Measurements from ENCODE around the gene FAM53C.
A peak's percentile ranks its signal among the peaks of the same experiment; 100 is the strongest.
"Not testable (repeated sequence)": the region's sequence is repeated elsewhere in the genome, so short reads cannot be mapped to it uniquely, and the experiment has no call there.

FAM53C gene
- total RNA-seq, result 184 to 256 (median 228) reads per million in 3 donors

DNA sequence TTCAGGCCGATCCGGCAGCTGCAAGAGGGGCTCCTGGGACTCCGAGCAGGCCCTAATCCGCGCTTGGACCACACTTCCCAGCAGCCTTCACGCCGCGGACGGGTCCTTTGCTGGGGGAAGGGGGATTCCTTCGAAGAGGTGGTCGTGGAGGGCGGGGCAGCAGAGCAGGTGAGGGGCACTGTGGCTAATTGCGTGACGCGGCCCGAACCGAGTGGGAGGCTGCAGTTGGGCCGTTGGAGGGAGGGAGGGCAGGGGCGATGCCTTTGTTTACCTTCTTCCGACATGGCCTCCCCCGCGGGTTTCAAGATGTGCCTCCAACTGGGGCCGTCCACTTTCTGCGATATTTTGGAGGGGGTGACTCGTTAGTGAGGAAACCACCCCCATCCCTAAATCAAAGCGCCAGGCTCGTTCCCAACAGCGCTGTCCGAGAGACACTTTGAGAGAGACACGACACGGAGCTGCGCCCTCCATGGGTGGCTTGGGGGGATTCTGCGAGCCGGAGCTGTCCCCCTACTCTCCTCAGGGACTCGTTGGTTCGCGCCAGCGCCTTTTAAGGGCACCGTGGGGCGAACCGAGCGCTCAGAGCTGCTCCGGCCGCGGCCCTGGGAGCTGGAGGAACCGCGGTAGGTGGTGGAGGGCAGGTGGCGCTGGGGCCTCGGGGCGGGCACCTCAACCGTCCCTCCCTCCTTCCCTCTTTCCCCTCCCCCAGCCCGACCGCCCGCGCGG lies at the start of gene FAM53C:
Gene FAM53C (plus strand): TSS at position 582 of the 726 bp plus-strand sequence. CDS start 3,070 bp downstream, outside the sequence.
- no peaks in the 10 kb centered on the region for H3K27me3 ChIP-seq (replicated peaks; ENCODE audit: control insufficient read depth, insufficient read depth, low read length, poor library complexity, severe bottlenecking)
- H3K4me3 ChIP-seq (ENCODE audit: insufficient read depth, low read depth, low read length, poor library complexity, severe bottlenecking), result peak within 1 kb of the TSS; percentile 89
- DNase-seq, result peak; percentile 81 to 83 (median 82)
- H3K9me3 ChIP-seq (ENCODE audit: control insufficient read depth, low read length), result no peaks in the 10 kb centered on the region
- H3K36me3 ChIP-seq (ENCODE audit: control insufficient read depth, insufficient read depth, low read length), result no peaks in the 10 kb centered on the region
- H3K27ac ChIP-seq (ENCODE audit: insufficient read depth, low read length, poor library complexity, severe bottlenecking), result peak within 1 kb of the TSS; percentile 93
- H3K4me1 ChIP-seq (ENCODE audit: control insufficient read depth, insufficient read depth, low read length, poor library complexity, severe bottlenecking), result peaks cover 4% of the 10 kb centered on the region

DNA sequence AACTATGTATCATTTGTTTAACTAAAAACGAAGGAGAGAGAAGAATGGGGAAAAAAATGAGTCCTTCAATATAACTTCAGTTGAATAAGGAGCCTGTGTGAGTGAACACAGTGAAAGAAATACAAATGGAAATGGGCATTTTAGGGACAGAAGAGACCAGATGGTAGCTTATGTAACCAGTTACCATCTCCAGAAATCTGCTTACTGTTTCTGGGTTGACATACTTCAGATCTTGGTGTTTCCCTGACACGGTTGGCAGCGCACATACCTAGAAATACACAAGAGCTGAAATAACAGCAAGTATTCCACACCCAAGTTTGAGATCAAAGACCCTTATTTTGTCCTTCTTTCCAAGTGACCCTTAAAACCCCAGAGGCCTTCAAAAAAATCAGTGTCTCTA lies 48.8 kb upstream of the FAM53C start:
- no peaks in the 10 kb centered on the region for H3K9me3 ChIP-seq (ENCODE audit: control insufficient read depth, low read length)
- H3K27ac ChIP-seq (ENCODE audit: insufficient read depth, low read length, poor library complexity, severe bottlenecking), result no peak overlapping the region
- no peaks in the 10 kb centered on the region for H3K27me3 ChIP-seq (replicated peaks; ENCODE audit: control insufficient read depth, insufficient read depth, low read length, poor library complexity, severe bottlenecking)
- no peak for DNase-seq
- no peaks in the 10 kb centered on the region for H3K36me3 ChIP-seq (ENCODE audit: control insufficient read depth, insufficient read depth, low read length)
- no peak overlapping the region for H3K4me3 ChIP-seq (ENCODE audit: insufficient read depth, low read depth, low read length, poor library complexity, severe bottlenecking)
- H3K4me1 ChIP-seq (ENCODE audit: control insufficient read depth, insufficient read depth, low read length, poor library complexity, severe bottlenecking), result no peaks in the 10 kb centered on the region

DNA sequence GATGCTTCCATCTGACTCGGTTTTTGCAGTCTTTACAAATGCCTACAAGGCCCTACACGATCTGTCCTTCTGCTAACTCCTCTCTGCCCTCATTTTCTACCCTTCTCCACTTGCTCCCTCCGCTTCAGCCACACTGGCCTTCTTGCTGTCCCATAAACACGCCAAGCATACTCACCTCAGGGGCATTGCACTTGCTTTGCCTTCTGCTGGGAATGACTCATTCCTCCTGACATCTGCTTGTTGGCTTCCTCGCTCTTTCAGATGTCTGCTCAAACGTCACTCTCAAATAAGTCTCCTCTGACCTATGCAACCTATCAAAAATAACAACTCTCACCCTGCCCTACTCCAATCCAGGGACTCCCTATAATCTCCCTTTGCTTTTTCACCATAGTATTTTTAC lies 34.7 kb upstream of the FAM53C start:
- H3K27ac ChIP-seq (ENCODE audit: insufficient read depth, low read length, poor library complexity, severe bottlenecking), result no peak overlapping the region
- no peak for DNase-seq
- no peak overlapping the region for H3K4me3 ChIP-seq (ENCODE audit: insufficient read depth, low read depth, low read length, poor library complexity, severe bottlenecking)
- H3K9me3 ChIP-seq (ENCODE audit: control insufficient read depth, low read length), result no peaks in the 10 kb centered on the region
- H3K36me3 ChIP-seq (ENCODE audit: control insufficient read depth, insufficient read depth, low read length), result no peaks in the 10 kb centered on the region
- no peaks in the 10 kb centered on the region for H3K27me3 ChIP-seq (replicated peaks; ENCODE audit: control insufficient read depth, insufficient read depth, low read length, poor library complexity, severe bottlenecking)
- no peaks in the 10 kb centered on the region for H3K4me1 ChIP-seq (ENCODE audit: control insufficient read depth, insufficient read depth, low read length, poor library complexity, severe bottlenecking)

DNA sequence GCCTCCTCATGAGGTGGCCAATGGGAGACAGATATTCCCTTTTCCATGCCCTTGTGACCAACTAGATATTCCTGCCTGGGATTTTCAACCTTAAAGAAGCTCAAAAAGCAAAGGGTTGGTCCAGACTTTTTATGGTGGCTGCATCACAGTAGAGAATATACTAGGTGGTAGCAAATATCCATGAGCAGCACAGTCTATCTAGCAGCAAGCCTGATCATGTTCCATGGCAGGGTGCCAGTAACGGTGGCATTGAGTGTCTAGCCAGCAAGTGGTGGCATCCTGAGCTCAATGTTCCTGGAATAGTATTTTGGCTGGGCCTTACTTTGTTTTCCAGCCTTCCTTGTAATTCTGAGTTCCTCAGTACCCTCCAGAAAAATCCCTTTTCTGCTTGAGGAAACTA lies 32.3 kb upstream of the FAM53C start:
- H3K27me3 ChIP-seq (replicated peaks; ENCODE audit: control insufficient read depth, insufficient read depth, low read length, poor library complexity, severe bottlenecking), result no peaks in the 10 kb centered on the region
- no peaks in the 10 kb centered on the region for H3K4me1 ChIP-seq (ENCODE audit: control insufficient read depth, insufficient read depth, low read length, poor library complexity, severe bottlenecking)
- DNase-seq, result no peak
- no peaks in the 10 kb centered on the region for H3K36me3 ChIP-seq (ENCODE audit: control insufficient read depth, insufficient read depth, low read length)
- H3K9me3 ChIP-seq (ENCODE audit: control insufficient read depth, low read length), result no peaks in the 10 kb centered on the region
- H3K27ac ChIP-seq (ENCODE audit: insufficient read depth, low read length, poor library complexity, severe bottlenecking), result no peak overlapping the region
- no peak overlapping the region for H3K4me3 ChIP-seq (ENCODE audit: insufficient read depth, low read depth, low read length, poor library complexity, severe bottlenecking)

DNA sequence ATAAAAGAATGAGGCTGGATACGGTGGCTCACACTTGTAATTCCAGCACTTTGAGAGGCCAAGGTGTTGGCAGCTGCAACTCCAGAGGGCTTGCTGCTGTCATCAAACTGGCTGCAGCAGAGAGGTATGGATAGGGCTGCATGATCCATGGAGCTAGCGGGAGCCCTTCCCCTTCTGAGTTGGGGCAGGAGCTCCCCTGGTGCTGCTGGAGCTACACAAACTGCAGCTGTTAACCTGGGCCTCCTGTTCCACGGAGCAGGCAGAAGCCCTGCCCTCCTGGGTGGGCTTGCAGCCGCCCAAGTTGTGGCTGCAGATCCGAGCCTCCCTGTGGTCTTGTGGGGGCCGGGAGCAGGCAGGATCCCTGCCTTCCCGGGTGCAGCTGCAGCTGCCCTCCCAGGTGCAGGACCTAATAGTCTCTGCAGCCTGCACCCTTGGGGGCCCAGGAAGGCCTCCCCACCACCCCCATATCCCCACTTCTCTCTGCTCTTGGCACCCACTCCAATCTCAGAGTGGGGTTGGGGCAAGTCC lies 22.3 kb upstream of the FAM53C start:
- H3K36me3 ChIP-seq (ENCODE audit: control insufficient read depth, insufficient read depth, low read length), result no peaks in the 10 kb centered on the region
- no peak for DNase-seq
- H3K9me3 ChIP-seq (ENCODE audit: control insufficient read depth, low read length), result no peaks in the 10 kb centered on the region
- H3K27me3 ChIP-seq (replicated peaks; ENCODE audit: control insufficient read depth, insufficient read depth, low read length, poor library complexity, severe bottlenecking), result no peaks in the 10 kb centered on the region
- no peak overlapping the region for H3K27ac ChIP-seq (ENCODE audit: insufficient read depth, low read length, poor library complexity, severe bottlenecking)
- no peak overlapping the region for H3K4me3 ChIP-seq (ENCODE audit: insufficient read depth, low read depth, low read length, poor library complexity, severe bottlenecking)
- H3K4me1 ChIP-seq (ENCODE audit: control insufficient read depth, insufficient read depth, low read length, poor library complexity, severe bottlenecking), result no peaks in the 10 kb centered on the region

DNA sequence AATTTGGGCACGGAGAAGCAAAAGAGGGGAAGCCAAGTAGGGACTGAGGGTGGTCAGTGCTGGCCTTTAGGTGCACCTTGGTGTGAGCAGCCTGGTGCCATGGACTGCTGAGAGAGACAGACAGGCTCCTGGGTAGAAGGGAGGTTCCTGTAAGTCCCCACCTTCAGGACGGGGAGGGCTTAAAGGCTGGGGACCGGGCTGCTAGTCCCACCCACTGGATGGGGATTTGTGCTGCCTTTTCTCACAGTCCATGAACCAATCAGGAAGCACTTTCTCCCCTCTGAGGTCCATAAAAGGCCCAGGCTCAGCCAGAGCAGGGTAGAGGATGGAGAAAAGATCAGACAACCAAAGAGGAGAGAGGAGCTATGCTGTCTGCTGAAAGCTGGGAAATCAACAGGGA lies 21.7 kb upstream of the FAM53C start:
- Histone ChIP-seq H3K4me1 (ENCODE audit: control insufficient read depth, insufficient read depth, low read length, poor library complexity, severe bottlenecking) (no peaks in the 10 kb centered on the region), H3K36me3 (ENCODE audit: control insufficient read depth, insufficient read depth, low read length) (no peaks in the 10 kb centered on the region), H3K27ac (ENCODE audit: insufficient read depth, low read length, poor library complexity, severe bottlenecking) (no peak overlapping the region), H3K4me3 (ENCODE audit: insufficient read depth, low read depth, low read length, poor library complexity, severe bottlenecking) (no peak overlapping the region), H3K27me3 (replicated peaks; ENCODE audit: control insufficient read depth, insufficient read depth, low read length, poor library complexity, severe bottlenecking) (no peaks in the 10 kb centered on the region), H3K9me3 (ENCODE audit: control insufficient read depth, low read length) (no peaks in the 10 kb centered on the region)
- no peak for DNase-seq

DNA sequence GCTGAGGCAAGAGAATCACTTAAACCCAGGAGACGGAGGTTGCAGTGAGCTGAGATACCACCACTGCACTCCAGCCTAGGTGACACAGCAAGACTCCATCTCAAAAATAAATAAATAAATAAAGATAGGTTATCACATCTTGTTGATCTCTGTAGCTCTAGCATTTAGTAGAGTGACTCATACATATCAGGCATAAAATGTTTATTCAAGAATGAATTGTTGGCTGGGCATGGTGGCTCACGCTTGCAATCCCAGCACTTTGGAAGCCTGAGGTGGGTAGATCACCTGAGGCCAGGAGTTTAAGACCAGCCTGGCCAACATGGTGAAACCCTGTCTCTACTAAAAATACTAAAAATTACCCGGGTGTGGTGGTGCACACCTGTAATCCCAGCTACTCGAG lies 19.9 kb upstream of the FAM53C start:
- not testable (repeated sequence) for H3K9me3 ChIP-seq (ENCODE audit: control insufficient read depth, low read length); H3K4me1 ChIP-seq (ENCODE audit: control insufficient read depth, insufficient read depth, low read length, poor library complexity, severe bottlenecking); H3K27me3 ChIP-seq (replicated peaks; ENCODE audit: control insufficient read depth, insufficient read depth, low read length, poor library complexity, severe bottlenecking); DNase-seq; H3K36me3 ChIP-seq (ENCODE audit: control insufficient read depth, insufficient read depth, low read length); H3K4me3 ChIP-seq (ENCODE audit: insufficient read depth, low read depth, low read length, poor library complexity, severe bottlenecking); H3K27ac ChIP-seq (ENCODE audit: insufficient read depth, low read length, poor library complexity, severe bottlenecking)

DNA sequence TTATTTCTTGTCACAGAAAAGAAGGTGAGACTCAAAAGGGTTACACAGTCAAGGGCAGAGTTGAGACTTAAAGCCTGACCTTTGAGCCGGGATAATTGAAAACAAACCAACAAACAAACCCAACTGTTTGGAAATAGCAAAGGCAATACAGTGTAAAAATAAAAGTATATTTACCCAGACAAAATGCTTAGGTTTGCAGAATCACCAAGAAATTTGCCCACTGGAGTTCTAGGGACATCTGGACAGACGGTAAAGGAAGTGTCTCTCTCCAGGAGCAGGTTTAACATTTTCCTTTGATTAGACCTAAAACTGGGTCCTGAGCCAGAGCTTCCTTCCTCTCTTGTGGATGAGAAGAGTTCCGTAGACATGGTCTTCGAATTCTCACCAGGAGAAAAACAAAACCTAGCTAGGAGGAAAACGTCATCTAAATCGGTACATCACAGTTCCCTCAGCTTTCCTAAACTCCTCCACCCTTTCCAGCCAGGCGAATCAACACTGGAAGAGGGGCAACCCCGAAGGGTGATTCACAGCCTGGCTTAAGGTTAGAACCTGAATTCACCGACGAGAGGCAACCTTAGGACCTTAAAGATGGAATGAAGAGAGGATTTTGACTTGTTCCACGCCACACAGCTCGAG lies 7.1 kb upstream of the FAM53C start:
- H3K4me3 ChIP-seq (ENCODE audit: insufficient read depth, low read depth, low read length, poor library complexity, severe bottlenecking), result peak overlapping the region; percentile 68

DNA sequence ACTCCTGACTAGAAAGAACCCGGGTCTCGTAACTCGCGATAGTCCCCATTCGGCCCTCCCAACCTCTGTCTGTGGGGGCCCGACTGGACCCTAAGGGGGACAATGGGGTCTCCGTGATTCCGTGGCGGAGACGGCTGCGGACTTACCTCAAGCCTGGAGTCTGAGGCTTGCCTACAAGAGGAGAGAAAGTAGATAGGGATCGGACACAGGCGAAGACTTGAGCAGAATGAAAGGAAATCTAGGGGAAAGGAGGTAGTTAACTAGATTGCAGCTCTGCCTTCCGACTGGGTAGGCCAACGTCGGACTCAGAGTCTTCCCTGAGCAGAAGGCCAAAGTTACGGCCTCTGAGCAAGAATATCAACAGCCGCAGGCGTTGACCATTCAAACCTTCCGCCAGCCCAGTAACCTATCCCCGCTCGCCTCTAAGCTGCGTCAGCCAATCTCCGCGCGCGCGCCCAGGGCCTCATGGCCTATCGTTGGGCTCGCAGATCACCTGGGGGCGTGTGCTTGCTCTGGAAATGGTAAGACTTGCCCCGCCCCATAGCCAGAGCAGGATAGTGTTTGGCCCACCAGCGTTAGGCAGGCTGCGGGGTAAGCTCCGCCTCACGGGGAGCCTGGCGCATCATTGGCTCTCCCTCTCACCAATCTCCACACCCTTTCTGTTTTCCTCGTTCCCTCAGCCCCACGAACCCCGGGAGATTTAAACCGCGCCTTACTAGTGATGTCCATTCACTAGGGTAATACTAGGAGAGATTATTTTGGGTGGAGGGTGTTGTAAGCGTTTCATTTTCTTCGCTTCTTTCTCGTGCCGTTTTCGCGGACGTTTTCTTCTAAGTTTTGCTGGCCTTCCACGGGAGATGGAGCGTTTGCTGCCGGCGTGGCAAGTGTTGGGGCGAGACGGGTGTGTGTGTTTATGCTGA lies 6.4 kb upstream of the FAM53C start, which contains the start of gene CDC25C:
Gene CDC25C (minus strand): TSS at position 356 of the 920 bp plus-strand sequence. CDS start 624 bp downstream, outside the sequence.
- no peaks in the 10 kb centered on the region for H3K36me3 ChIP-seq (ENCODE audit: control insufficient read depth, insufficient read depth, low read length)
- peaks cover 6% of the 10 kb centered on the region for H3K4me1 ChIP-seq (ENCODE audit: control insufficient read depth, insufficient read depth, low read length, poor library complexity, severe bottlenecking)
- DNase-seq, result peak; percentile 93 to 97 (median 96)
- no peaks in the 10 kb centered on the region for H3K27me3 ChIP-seq (replicated peaks; ENCODE audit: control insufficient read depth, insufficient read depth, low read length, poor library complexity, severe bottlenecking)
- H3K27ac ChIP-seq (ENCODE audit: insufficient read depth, low read length, poor library complexity, severe bottlenecking), result no peak within 1 kb of the TSS
- H3K9me3 ChIP-seq (ENCODE audit: control insufficient read depth, low read length), result no peaks in the 10 kb centered on the region
- peak within 1 kb of the TSS; percentile 68 for H3K4me3 ChIP-seq (ENCODE audit: insufficient read depth, low read depth, low read length, poor library complexity, severe bottlenecking)

More for the DNA sequence above, 7.1 kb upstream of the FAM53C start:
- Histone ChIP-seq H3K27me3 (replicated peaks; ENCODE audit: control insufficient read depth, insufficient read depth, low read length, poor library complexity, severe bottlenecking) (no peaks in the 10 kb centered on the region), H3K9me3 (ENCODE audit: control insufficient read depth, low read length) (no peaks in the 10 kb centered on the region), H3K4me1 (ENCODE audit: control insufficient read depth, insufficient read depth, low read length, poor library complexity, severe bottlenecking) (peaks cover 6% of the 10 kb centered on the region), H3K27ac (ENCODE audit: insufficient read depth, low read length, poor library complexity, severe bottlenecking) (no peak overlapping the region), H3K36me3 (ENCODE audit: control insufficient read depth, insufficient read depth, low read length) (no peaks in the 10 kb centered on the region)
- no peak for DNase-seq

Data from effector memory CD4-positive, alpha-beta T cell (primary cell).